Activated T-cell treated with anti-CD3 and anti-CD28 coated beads for 1 hour (primary cell): ENCODE data around the gene SCMH1.
"Not testable (repeated sequence)": the region's sequence is repeated elsewhere in the genome, so short reads cannot be mapped to it uniquely, and the experiment has no call there.

ENCODE experiments used
- DNase-seq: peaks from one replicate; pipeline ENCODE4 v3.0.0-alpha.2; 2020; ENCODE audit warnings: low read depth

SCMH1 gene

DNA sequence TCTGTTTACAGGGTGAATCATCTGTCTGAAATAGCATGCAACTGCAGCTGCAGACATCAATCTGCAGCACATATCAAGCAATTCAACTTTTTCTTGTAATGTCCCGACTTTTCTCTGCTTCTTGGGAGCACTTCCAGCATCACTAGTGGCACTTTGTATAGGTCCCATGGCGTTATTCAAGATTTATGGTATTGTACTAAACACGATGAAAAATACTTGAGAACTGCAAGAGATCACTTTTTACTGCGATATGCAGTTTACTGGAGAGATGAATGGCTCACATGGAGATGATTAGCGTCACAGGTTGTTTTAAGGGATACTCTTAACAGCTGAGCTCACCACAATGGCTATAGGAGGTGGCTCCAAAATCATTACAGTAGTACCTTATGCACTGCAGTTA lies 7.2 kb upstream of the SCMH1 start:
- no peak for DNase-seq

- DNase-seq = no peak
These were observed 4.5 kb upstream of the SCMH1 start for GRCh38 chr1:41246568-41246967.

DNA sequence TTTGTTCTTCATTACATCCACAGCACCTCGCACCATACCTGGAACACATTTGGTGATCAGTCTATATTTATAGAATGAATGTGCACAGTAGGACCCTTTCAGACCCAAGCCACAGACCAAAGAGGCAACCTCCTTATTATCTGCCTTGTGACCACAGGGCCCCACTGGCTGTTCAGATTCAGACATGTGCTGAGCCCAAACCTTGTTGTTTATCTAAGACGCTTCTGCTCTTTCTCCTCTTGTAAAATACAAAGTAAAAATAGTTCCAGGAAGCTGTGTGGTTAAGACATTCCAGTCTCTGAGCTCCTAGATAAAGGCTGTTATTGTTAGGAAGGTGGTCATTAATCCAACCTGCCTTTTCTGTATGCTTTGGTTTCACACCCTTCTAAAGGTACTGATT lies 3.6 kb upstream of the SCMH1 start:
- no peak for DNase-seq

- DNase-seq = no peak
These were observed 926 bp upstream of the SCMH1 start for GRCh38 chr1:41243079-41243385.

DNA sequence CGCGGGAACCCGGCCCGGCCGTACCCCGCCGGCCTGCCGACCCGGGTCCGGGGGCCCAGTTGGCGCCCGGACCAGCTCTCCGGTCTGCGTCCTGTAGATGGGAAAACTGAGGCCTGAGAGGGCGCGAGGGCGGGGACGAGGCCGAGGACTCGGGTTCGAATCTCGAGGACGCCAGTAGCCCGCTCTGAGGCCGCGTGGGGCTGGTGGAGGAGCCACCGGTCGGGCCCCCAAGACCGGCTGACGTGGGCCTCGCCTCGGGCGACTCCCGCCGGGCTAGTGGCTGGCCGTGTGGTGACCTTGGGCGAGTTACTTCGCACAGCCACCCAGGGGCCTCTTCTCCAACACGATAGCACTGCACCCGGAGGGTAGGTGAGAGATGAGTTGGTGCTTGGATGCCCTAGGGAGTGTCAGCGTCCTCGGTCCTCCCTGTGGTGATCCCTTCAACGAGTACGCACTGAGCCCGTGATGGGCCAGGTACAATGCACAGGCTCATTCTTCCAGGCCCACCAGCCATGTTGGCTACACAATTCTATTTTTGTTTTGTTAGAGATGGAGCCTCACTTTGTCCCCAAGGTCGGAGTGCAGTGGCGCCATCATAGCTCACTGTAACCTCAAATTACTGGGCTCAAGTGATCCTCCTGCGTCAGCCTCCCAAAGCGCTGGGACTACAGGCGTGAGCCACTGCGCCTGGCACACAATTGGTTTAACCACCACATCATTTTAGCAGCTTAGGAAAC lies 404 bp upstream of the SCMH1 start:
- DNase-seq = peak; percentile 6

- DNase-seq = peak; percentile 26
These were observed 755 bp downstream of the SCMH1 start for GRCh38 chr1:41241354-41241748.

GRCh38 chr1:41240781-41241353 lies 1.2 kb downstream of the SCMH1 start:
- DNase-seq = no peak

- no peak for DNase-seq
These were observed 2.0 kb downstream of the SCMH1 start for GRCh38 chr1:41239988-41240610.

DNA sequence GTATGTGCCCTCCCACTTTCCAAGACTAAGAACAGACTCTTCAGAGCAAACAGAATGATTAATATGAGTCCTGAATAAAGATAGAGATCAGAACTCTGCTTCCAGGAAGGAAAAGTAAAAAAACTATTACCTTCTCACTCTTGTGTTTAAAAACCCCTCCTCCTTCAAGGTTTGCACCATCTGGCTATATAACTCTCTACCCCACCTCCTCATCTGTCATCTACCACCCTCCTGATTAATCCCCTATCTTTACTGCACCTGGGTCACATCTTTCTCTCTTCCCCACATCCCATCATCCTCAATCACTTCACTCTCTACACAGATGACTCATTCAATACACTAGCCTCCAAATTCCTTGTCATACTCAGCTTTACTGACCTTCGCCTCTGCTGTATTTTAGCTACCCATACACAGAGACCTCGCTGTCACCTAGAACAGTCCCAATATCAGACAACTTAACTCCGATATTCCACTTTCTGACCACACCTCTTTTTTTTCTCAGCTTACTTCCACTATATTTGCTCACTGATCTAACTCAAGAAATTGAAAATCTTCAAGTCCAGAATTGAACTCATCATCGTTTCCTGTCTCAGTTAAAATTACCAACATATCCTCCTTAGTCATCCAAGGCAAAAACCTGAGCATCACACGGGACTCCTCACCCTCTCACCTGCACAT lies 3.7 kb downstream of the SCMH1 start:
- no peak for DNase-seq

DNA sequence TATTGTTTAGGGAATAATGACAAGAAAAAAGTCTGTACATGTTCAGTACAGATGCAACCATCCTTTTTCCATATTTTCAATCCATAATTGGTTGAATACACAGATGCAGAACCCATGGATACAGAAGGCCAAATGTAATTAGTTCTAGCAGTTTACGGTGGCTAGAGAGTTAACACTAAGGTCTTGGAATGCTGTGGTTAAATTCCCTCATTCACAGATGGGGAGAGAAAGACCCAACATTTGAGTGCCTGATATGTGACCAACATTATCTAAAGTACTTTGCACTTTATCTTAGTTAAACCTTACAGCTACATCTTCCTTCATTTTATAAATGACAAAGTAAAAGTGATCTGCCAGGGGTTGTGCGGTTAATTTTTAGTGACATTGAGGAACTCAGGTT lies 5.3 kb downstream of the SCMH1 start:
- DNase-seq = no peak

DNA sequence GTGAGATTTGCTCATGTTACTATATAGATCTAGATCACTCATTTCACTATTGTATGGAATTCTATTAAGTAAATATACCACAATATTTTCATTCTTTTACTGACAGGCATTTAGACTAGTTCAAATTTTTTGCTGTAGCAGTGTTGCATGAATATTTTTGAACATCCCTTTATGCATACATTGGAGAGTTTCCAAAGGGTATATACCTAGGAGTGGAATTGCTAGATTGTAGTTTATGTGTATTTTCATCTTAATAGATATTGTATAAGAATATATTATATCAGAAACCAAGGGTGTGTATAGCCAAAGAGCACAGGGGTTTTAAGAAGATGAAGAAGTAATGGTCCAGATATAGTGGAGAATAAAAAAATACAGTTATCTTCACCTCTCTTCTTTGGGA lies 6.2 kb downstream of the SCMH1 start:
- no peak for DNase-seq

DNA sequence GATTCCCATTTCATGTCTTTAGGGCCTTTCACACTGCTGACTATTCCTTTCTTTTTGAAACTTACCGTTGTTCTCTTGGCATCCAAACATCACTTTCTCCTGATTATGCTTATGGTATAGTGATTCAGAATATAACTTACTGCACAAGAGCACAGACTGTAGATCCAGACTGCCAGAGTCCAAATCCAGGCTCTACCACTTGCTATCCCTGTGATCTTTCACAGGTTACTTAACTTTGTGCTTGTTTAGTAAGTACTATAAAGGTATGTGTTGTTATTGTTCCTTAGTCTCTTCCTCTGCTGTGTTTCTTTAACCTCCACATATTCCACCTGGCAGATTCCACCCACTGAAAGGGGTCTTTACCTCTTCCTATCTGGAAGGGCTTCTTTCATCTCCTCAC lies 8.4 kb downstream of the SCMH1 start:
- no peak for DNase-seq

DNA sequence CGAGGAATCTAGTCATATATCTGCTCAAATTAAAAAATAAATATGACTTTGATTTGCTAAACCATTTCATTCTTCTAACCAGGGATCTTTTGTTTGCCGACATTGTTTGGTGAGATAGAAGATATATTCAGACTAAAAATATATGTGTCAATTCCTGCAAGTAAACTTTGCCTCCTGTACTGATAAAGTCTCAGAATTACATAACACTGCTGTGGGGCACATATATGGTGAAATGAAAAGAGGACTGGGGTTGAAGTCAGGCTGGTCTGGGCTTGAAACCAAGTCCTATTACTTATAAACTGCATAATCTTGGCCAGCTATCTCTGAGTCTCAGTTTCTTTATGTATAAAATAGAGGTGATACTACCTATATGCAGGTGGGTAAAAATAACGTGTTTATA lies 9.8 kb downstream of the SCMH1 start:
- DNase-seq = no peak

- DNase-seq = no peak
These were observed 11.4 kb downstream of the SCMH1 start for GRCh38 chr1:41230656-41231055.

GRCh38 chr1:41229219-41229618 lies 12.9 kb downstream of the SCMH1 start:
- not testable (repeated sequence) for DNase-seq

DNA sequence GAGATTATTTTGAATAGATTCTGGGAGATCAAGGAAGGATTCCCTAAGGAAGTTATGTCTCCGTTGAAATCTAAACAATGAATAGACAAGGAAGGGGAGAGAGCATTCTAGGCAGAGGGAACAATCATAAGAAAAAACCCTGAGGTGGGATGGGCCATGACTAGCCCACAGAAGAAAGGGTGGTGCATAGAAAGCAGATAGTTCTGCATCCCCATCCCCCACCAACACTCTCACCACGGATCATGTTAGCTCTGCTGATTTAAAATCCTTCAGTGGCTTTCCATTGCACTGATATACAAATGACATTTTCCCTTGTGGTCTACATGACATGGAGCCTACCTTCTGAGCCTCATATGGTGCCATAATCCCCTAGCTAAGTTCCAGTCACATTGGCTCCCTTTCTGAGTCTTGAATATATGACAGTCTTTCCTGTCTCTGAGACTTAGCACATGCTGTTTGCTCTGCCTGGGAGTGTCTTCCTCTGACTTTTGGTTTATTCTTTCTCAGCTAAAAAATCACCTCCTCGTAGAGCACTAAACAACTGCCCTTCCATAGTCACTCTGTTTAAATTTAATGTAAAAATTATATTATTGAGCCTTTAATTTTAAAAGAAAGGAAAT lies 15.2 kb downstream of the SCMH1 start:
- DNase-seq = no peak

DNA sequence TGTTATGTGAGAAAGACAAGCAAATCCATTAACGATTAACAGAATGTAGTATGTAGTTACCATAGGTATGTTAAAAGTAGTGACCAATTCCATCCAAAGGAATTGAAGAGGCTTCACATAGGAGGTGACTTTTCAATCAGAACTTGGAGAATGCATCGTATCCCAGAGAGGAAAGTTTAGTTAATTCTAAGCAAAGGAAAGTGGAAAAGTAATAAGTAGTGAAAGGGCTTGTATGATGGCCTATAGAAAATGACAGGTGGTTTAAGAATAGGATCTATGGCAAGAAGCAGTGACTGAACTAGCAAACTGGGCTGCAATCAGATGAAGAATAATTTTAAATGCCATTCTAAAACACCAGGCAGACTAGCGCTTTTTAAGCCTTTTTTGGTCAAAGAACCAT lies 16.6 kb downstream of the SCMH1 start:
- DNase-seq = no peak

- DNase-seq = no peak
These were observed 19.6 kb downstream of the SCMH1 start for GRCh38 chr1:41222496-41222895.

GRCh38 chr1:41221995-41222394 lies 20.1 kb downstream of the SCMH1 start:
- DNase-seq = no peak

DNA sequence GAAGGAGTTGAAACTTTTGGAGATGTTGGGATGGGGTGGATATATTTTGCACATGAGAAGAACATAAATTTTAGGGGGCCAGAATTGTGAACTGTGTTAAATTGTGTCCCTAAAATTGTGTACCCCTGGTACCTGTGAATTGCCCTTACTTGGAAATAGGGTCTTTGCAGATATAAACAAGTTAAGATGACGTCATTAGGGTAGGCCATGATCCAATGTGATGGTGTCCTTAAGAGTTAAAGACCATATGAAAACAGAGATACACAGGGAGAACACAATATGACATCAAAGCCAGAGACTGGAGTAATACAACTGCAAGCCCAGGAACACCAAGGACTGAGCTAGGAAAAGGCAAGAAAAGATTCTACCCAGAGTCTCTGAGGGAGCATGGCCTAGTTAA lies 24.0 kb downstream of the SCMH1 start:
- no peak for DNase-seq

DNA sequence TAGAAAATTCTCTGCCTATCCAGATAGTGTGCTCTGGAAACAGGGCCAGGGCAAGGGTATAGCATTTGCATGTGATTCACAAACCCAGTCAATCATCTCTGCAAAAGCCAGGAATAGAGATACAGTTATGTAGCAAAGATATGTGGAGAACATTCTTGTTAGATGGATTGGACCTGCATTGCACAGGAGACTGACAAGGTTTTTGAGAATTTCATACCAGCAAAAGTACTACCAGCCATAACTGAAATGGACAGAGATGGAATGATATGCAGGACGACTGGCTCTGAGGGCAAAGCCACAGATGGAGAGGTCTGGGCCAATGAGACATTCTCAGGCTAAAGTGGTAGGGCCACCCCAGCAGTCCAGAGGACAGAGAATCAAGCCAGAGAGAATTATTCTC lies 24.7 kb downstream of the SCMH1 start:
- no peak for DNase-seq

DNA sequence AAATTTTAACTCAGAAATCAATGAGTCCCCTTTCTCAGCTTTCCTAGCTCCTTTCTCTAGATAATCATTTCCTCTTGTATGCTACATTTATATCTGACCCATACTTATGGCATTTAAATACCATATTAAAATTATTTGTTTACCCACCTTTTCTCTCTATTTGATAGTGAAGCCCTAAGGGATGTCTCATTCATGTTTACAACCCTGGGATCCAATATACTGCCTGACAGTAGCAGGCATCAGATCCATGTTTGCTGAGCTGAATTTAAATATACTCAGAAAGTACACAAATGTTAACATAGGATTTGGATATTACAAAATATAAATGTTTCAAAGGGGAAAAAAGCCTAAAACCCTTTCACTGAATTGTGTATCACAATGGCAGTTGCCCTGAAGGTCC lies 26.5 kb downstream of the SCMH1 start:
- DNase-seq = no peak

GRCh38 chr1:41213341-41213740 lies 28.8 kb downstream of the SCMH1 start:
- DNase-seq = no peak
